ENCODE measurements around the gene PRKG1. TPM values are rescaled to one million over a fixed set of nuclear protein-coding genes. Genes with fewer than 3 reads are reported as not detected.
"Not testable (repeated sequence)": the region's sequence is repeated elsewhere in the genome, so short reads cannot be mapped to it uniquely, and the experiment has no call there.

PRKG1 gene
- total RNA-seq, 1 donor from 2014 or later: 50.2 TPM

DNA sequence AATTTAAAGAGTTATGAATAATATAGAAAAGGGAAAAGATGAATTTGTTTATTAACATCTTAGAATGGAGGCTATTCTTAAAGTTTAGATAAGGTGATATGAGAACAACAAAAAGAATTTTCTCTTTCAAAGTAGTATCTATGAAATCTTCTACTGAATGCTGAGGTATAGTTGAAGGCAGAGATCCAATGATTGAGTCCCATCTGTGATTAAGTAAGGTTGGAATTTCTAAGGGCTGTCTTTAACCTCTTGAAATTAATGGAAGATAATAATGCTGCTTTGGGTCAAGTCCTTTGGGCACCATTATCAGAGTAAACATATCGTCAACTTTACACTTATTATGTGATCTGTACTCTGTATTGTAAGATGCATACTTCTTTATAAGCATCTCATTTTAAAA, 307.9 kb downstream of the PRKG1 start:
- intact Hi-C loops (cut with DNase I): loop anchor here (10.0 kb wide), 1 partner anchor 377 kb away; no protein-coding TSS in a partner anchor
- H3K27ac ChIP-seq: peak overlapping the region; percentile 49 to 60
- TF ChIP-seq, protein P1, sequence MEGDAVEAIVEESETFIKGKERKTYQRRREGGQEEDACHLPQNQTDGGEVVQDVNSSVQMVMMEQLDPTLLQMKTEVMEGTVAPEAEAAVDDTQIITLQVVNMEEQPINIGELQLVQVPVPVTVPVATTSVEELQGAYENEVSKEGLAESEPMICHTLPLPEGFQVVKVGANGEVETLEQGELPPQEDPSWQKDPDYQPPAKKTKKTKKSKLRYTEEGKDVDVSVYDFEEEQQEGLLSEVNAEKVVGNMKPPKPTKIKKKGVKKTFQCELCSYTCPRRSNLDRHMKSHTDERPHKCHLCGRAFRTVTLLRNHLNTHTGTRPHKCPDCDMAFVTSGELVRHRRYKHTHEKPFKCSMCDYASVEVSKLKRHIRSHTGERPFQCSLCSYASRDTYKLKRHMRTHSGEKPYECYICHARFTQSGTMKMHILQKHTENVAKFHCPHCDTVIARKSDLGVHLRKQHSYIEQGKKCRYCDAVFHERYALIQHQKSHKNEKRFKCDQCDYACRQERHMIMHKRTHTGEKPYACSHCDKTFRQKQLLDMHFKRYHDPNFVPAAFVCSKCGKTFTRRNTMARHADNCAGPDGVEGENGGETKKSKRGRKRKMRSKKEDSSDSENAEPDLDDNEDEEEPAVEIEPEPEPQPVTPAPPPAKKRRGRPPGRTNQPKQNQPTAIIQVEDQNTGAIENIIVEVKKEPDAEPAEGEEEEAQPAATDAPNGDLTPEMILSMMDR (IDR thresholded peaks at IDR 0.05): no peak
- H3K9me3 ChIP-seq: no peaks in the 10 kb centered on the region
- no peaks in the 10 kb centered on the region for H3K27me3 ChIP-seq
- peaks cover 0 to 30% of the 10 kb centered on the region in 2 donors for H3K4me1 ChIP-seq
- no peak overlapping the region for H3K4me3 ChIP-seq
- no peaks in the 10 kb centered on the region for H3K36me3 ChIP-seq
- no peak for DNase-seq (ENCODE audit: low spot score in 2 of 2)

DNA sequence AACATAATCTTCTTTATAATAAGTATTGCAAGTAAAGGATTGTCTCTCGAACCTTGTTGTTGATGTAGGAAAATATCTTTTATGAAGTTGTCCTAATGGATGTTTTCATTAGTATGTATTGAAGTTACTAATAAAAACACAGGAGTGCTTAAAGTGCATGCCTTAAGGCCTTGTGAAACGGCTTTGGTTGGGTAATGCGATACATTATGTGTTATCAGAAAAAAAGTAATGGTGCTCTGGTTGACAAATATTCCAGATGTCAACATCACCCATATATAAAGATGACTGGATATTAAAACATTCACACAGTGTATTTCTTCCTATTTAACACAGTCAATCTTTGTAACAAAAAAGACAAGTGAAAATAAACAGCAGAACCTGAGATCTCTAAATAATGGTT, 310.7 kb downstream of the PRKG1 start:
- no peaks in the 10 kb centered on the region for H3K9me3 ChIP-seq
- intact Hi-C loops (cut with DNase I): loop anchor here (10.0 kb wide), 1 partner anchor 380 kb away; no protein-coding TSS in a partner anchor
- no peak for DNase-seq (ENCODE audit: low spot score in 2 of 2)
- H3K4me3 ChIP-seq: no peak overlapping the region
- H3K27me3 ChIP-seq: no peaks in the 10 kb centered on the region
- TF ChIP-seq, protein P1 (IDR thresholded peaks at IDR 0.05): no peak
- H3K4me1 ChIP-seq: peaks cover 0 to 25% of the 10 kb centered on the region in 2 donors
- peak overlapping the region; percentile 36 to 40 for H3K27ac ChIP-seq
- no peaks in the 10 kb centered on the region for H3K36me3 ChIP-seq

DNA sequence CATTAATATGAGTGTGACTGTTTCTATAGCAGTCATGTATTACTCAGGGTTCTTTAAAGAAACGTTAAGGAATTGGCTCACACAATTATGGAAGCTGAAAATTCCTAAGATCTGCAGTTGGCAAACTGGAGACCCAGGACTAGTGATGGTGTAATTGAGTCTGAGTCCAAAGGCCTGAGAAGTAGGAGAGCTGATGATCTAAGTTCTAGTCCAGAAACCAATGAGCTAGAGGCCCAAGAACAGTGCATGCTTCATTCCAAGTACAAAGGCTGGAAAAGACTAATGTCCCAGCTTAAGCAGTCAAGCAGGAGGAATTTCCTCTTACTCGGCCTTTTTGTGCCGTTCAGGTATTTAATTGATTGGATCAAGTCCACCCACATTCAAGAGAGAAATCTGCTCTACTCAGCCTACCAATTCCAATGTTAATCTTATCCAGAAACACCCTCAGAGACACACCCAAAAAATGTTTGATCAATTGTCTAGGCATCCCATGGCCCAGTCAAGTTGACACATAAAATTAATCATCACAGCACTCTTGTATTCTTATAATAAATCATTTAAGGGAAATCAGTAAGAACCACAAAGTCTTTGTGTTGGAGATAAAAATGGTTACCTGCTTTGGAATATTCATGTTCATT, 312.1 kb downstream of the PRKG1 start:
- H3K27ac ChIP-seq: peak overlapping the region; percentile 37 to 40
- no peaks in the 10 kb centered on the region for H3K27me3 ChIP-seq
- intact Hi-C loops (cut with DNase I): loop anchor here (10.0 kb wide), 1 partner anchor 382 kb away; no protein-coding TSS in a partner anchor
- no peak for DNase-seq (ENCODE audit: low spot score in 2 of 2)
- TF ChIP-seq, protein P1 (IDR thresholded peaks at IDR 0.05): no peak
- peaks cover 0 to 23% of the 10 kb centered on the region in 2 donors for H3K4me1 ChIP-seq
- no peak overlapping the region for H3K4me3 ChIP-seq
- H3K9me3 ChIP-seq: no peaks in the 10 kb centered on the region
- no peaks in the 10 kb centered on the region for H3K36me3 ChIP-seq

DNA sequence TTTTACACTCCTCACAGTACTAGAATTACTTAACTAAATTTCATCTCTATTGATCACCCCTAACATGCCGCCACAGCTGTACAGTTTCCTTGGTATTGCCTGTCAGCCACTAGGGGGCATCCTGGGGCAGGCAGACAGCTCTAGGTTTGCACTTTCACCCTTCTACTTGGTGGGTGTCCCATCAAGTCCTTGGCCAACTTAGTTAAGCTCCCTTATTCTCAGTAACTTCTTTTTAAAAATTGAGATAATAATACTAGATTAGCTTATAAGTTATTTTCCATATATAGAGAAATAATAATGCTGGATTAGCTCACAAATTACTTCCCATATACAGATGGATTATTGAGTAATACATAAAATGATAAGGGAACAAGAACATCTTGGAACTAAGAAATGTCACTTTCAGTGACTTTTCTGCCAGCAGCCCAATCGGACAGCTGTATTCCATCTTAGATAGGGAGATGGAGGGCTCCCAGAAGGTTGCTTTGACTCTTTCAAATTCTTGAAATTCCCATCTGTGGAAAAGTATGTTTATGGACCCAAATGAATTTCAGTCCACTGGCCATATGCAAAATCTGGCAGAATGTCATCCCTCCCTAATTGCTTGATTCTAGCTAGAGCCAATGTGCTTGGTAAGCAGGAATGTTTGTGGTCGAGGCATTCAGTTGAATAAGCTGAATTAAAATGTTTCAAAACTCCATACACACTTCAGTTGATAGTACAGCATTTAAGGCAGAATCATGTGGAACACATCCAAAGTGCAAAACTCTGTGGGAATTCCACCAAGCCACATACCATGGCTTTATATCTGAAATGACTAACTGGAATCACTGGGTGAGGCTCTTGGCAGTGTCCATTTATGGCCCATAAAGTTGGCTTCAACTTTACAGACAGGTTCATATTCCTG, 315.4 kb downstream of the PRKG1 start:
- Histone ChIP-seq H3K27me3 (no peaks in the 10 kb centered on the region), H3K27ac (peak overlapping the region in 1 of 2 donors; percentile 11), H3K9me3 (no peaks in the 10 kb centered on the region), H3K4me1 (peaks cover 0 to 23% of the 10 kb centered on the region in 2 donors), H3K36me3 (no peaks in the 10 kb centered on the region), H3K4me3 (no peak overlapping the region)
- no peak for DNase-seq (ENCODE audit: low spot score in 2 of 2)
- intact Hi-C loops (cut with DNase I): loop anchor here (10.0 kb wide), 1 partner anchor 385 kb away; no protein-coding TSS in a partner anchor
- TF ChIP-seq, protein P1 (IDR thresholded peaks at IDR 0.05): peak in 2 of 3 experiments; percentile 26 to 38

DNA sequence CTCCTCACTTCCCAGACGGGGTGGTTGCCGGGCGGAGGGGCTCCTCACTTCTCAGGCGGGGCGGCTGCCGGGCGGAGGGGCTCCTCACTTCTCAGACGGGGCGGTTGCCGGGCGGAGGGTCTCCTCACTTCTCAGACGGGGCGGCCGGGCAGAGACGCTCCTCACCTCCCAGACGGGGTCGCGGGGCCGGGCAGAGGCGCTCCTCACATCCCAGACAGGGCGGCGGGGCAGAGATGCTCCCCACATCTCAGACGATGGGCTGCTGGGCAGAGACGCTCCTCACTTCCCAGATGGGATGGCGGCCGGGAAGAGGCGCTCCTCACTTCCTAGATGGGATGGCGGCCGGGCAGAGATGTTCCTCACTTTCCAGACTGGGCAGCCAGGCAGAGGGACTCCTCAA, 318.7 kb downstream of the PRKG1 start:
- H3K36me3 ChIP-seq; H3K9me3 ChIP-seq; H3K4me3 ChIP-seq; H3K27me3 ChIP-seq; intact Hi-C loops (cut with DNase I); H3K27ac ChIP-seq; DNase-seq (ENCODE audit: low spot score in 2 of 2): not testable (repeated sequence)
- peaks cover 0 to 23% of the 10 kb centered on the region in 2 donors for H3K4me1 ChIP-seq

DNA sequence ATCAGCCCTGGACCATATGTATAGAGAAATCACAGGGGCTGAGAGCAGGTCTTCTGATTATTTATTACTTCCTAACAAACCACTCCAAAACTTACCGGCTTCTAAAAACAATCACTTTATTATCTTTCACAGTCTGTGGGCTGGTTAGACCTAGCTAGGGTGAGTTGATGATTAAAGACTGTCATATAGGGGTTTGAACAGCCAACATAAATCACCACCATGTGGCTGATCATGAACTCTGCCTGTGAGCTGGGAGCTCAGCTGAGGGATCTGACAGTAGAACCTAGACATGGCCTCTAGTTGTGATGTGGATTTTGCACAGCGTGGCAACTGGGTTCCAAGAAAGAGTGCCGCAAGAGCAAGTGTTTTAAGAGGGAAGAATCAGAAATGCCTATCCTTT, 319.8 kb downstream of the PRKG1 start:
- H3K27me3 ChIP-seq: no peaks in the 10 kb centered on the region
- H3K4me3 ChIP-seq: no peak overlapping the region
- DNase-seq (ENCODE audit: low spot score in 2 of 2): no peak
- TF ChIP-seq, protein P1 (IDR thresholded peaks at IDR 0.05): no peak
- intact Hi-C loops (cut with DNase I): no loop called here
- H3K36me3 ChIP-seq: no peaks in the 10 kb centered on the region
- no peaks in the 10 kb centered on the region for H3K9me3 ChIP-seq
- H3K4me1 ChIP-seq: peaks cover 0 to 30% of the 10 kb centered on the region in 2 donors
- H3K27ac ChIP-seq: peak overlapping the region in 1 of 2 donors; percentile 23
